K562 (cell line): Measurements from ENCODE around the gene NUP50. TPM values are rescaled to one million over a fixed set of nuclear protein-coding genes. Genes with fewer than 3 reads are reported as not detected.

Experiments used
- ATAC-seq: fragments of 200-7000 bp; cut with Tn5 transposase; 3 replicates; pipeline ENCODE4 v1.9.1; 2020; ENCODE audit warnings: moderate library complexity
- BruUV-seq: library from RNA; stranded (reverse); fragments of 400-500 nt; replicated peaks from 2 replicates; lab custom pipeline; 2021; lab: Mats Ljungman, UMichigan
- CTCF ChIA-PET: fragments of 300-600 bp; formaldehyde crosslinking; extraction: SDS; loops from one replicate; lab custom pipeline; 2021; ENCODE audit warnings: low intra/inter-chr PET ratio; lab: Yijun Ruan, JAX
- POLR2A ChIA-PET: fragments of 300-600, 350-650 bp; sonication (Branson Sonifier 250); formaldehyde crosslinking; extraction: SDS; loops from one replicate; lab custom pipeline; 2021; ENCODE audit warnings: antibody characterized with exemption, inconsistent platforms; lab: Yijun Ruan, JAX
- DNase-seq, 4 experiments: peaks; one replicate each; pipeline versions ENCODE4 v3.0.0 to v3.0.0-alpha.2; 2011 to 2018; ENCODE audit warnings: low spot score in 3 of 4, mixed read lengths in 3 of 4; ENCODE audit errors: extremely low read depth in 1 of 4
- FAIRE-seq: peaks from 2 replicates; lab custom pipeline; 2011; peaks lifted over from hg19 to GRCh38; lab: Jason Lieb, UNC
- H2AFZ ChIP-seq: 2 replicates; pipeline ENCODE4 v1.6.0; 2011; ENCODE audit warnings: low read depth, low read length, control low read depth, inconsistent platforms
- H3K27ac ChIP-seq: fragments of 200-600 bp; 3 replicates; pipeline ENCODE4 v1.8.0; 2011; ENCODE audit warnings: low read depth, mild to moderate bottlenecking, control low read depth, inconsistent platforms, low read length, moderate library complexity, mixed read lengths; ENCODE audit errors: extremely low read depth
- H3K27me3 ChIP-seq, 2 experiments: fragments of 300-600 bp in 1 of 2; 2 replicates in 1 of 2; 3 replicates in 1 of 2; pipeline versions ENCODE4 v1.6.0 to v1.8.0; 2011; ENCODE audit warnings: inconsistent platforms in 2 of 2, low read length in 2 of 2, mild to moderate bottlenecking in 1 of 2, mixed read lengths in 1 of 2, moderate library complexity in 1 of 2; ENCODE audit not compliant: control insufficient read depth in 2 of 2, insufficient read depth in 2 of 2
- H3K36me3 ChIP-seq: fragments of 300-600 bp; 3 replicates; pipeline ENCODE4 v1.8.0; 2011; ENCODE audit warnings: mild to moderate bottlenecking, low read length, inconsistent platforms; ENCODE audit not compliant: control insufficient read depth, insufficient read depth
- H3K4me1 ChIP-seq, 2 experiments: fragments of 200-600 bp in 1 of 2; replicated peaks in 1 of 2; 2 replicates in 1 of 2; 3 replicates in 1 of 2; pipeline versions ENCODE4 v1.5.1 to v1.8.0; 2011; ENCODE audit warnings: inconsistent platforms in 2 of 2, low read length in 2 of 2, mild to moderate bottlenecking in 1 of 2, mixed read lengths in 1 of 2, moderate library complexity in 1 of 2; ENCODE audit not compliant: control insufficient read depth in 2 of 2, insufficient read depth in 2 of 2
- H3K4me2 ChIP-seq: 2 replicates; pipeline ENCODE4 v1.6.1; 2011; ENCODE audit warnings: low read length, control low read depth, inconsistent platforms, mixed read lengths; ENCODE audit not compliant: insufficient read depth
- H3K4me3 ChIP-seq: fragments of 200-600 bp; sonication (generic), shearing (Covaris generic); 2 replicates; pipeline ENCODE4 v1.5.1; 2016; ENCODE audit warnings: control low read depth, inconsistent platforms
- H3K79me2 ChIP-seq: fragments of 200-600 bp; 3 replicates; pipeline ENCODE4 v1.8.0; 2011; ENCODE audit warnings: low read length, inconsistent platforms; ENCODE audit not compliant: control insufficient read depth, insufficient read depth
- H3K9ac ChIP-seq, 2 experiments: 2 replicates each; pipeline versions ENCODE4 v1.6.0 to v1.6.1; 2011; ENCODE audit warnings: low read depth in 2 of 2, low read length in 2 of 2, control low read depth in 1 of 2, inconsistent platforms in 1 of 2, mild to moderate bottlenecking in 1 of 2, mixed read lengths in 1 of 2; ENCODE audit not compliant: insufficient read depth in 1 of 2
- H3K9me1 ChIP-seq: one replicate; pipeline ENCODE4 v1.6.0; 2011; ENCODE audit warnings: inconsistent platforms, mild to moderate bottlenecking, low read length, moderate library complexity; ENCODE audit not compliant: control insufficient read depth, insufficient read depth
- H3K9me3 ChIP-seq: replicated peaks from 2 replicates; pipeline ENCODE4 v1.5.1; 2011; ENCODE audit warnings: low read depth, low read length, inconsistent platforms; ENCODE audit not compliant: control insufficient read depth, insufficient read depth
- H4K20me1 ChIP-seq: replicated peaks from 2 replicates; pipeline ENCODE4 v1.6.1; 2011; ENCODE audit warnings: low read length, inconsistent platforms, mixed read lengths; ENCODE audit not compliant: control insufficient read depth, insufficient read depth
- RBBP5 ChIP-seq: fragments of 200-600 bp; sonication (generic); IDR thresholded peaks from 2 replicates; pipeline ENCODE4 v1.6.1; 2012; ENCODE audit warnings: borderline replicate concordance, mild to moderate bottlenecking, low read length, control low read depth, inconsistent platforms; ENCODE audit not compliant: insufficient read depth, poor library complexity, severe bottlenecking
- SIX5 ChIP-seq, 2 experiments: IDR thresholded peaks; 2 replicates each; pipeline ENCODE4 v1.6.1; 2011; ENCODE audit warnings: low read length in 2 of 2, borderline replicate concordance in 1 of 2, low read depth in 1 of 2, mild to moderate bottlenecking in 1 of 2, moderate library complexity in 1 of 2; ENCODE audit not compliant: insufficient read depth in 1 of 2
- YY1 ChIP-seq, 3 experiments: IDR thresholded peaks; 2 replicates each; pipeline ENCODE4 v1.6.1; 2011; ENCODE audit warnings: low read length in 2 of 3, mild to moderate bottlenecking in 2 of 3, moderate library complexity in 2 of 3, borderline replicate concordance in 1 of 3, control low read depth in 1 of 3, low read depth in 1 of 3; ENCODE audit not compliant: insufficient read depth in 3 of 3, insufficient replicate concordance in 2 of 3, control insufficient read depth in 1 of 3, insufficient read length in 1 of 3; ENCODE audit errors: extremely low read depth in 1 of 3
- ZNF764 ChIP-seq: fragments of 250-450 bp; sonication (Bioruptor Pico); IDR thresholded peaks from 2 replicates; pipeline ENCODE4 v1.4.0; 2020; ENCODE audit warnings: low read depth, mild to moderate bottlenecking, moderate library complexity
- WGBS: fragments of 100-300 bp; shearing (Covaris generic); methylation state at CpG from one replicate; pipeline ENCODE4 v1.1.6; 2016; ENCODE audit warnings: low coverage, mixed read lengths; ENCODE audit not compliant: insufficient coverage; ENCODE audit errors: missing lambda C conversion rate; 5-methylcytosine and 5-hydroxymethylcytosine counted together
- in situ Hi-C: fragments of 300-500 bp; cut with MboI; formaldehyde crosslinking; loops from 4 replicates; pipeline ENCODE4 v1.15.0; 2018; ENCODE audit warnings: inconsistent platforms, mixed read lengths
- intact Hi-C: fragments of 100-400 bp; cut with micrococcal nuclease; formaldehyde crosslinking; loops from 2 replicates; pipeline ENCODE4 v1.14.2; 2022
- polyA plus RNA-seq, 8 experiments: library from polyadenylated mRNA; depleted of rRNA in 4 of 8; stranded (reverse) in 5 of 8; unstranded in 3 of 8; fragments of >200 nt; fragmentation: Nextera tagmentation in 2 of 8; fragmentation: Illumina TruSeq in 1 of 8; extraction: Ambion mirVana in 2 of 8; extraction: Trizol in 1 of 8; gene quantifications; 2 replicates each; pipeline versions ENCODE4 v1.2.1 to v1.2.3, GENCODE V29; 2011 to 2014; ENCODE audit warnings: inconsistent platforms in 1 of 8, missing spikeins in 1 of 8
- total RNA-seq, 7 experiments: library from RNA; depleted of rRNA in 6 of 7; stranded (reverse); fragments of >200 nt in 6 of 7; fragmentation: Illumina TruSeq in 2 of 7; extraction: Trizol in 2 of 7; gene quantifications; 2 replicates each; pipeline versions ENCODE4 v1.2.1 to v1.2.3, GENCODE V29; 2011 to 2021; ENCODE audit warnings: low replicate concordance in 1 of 7
- TF ChIP-seq, protein P1 (sequence below): fragments of 250-450 bp; sonication (Bioruptor Pico); IDR thresholded peaks from 2 replicates; pipeline ENCODE4 v1.8.0; 2022; ENCODE audit warnings: inconsistent platforms, mild to moderate bottlenecking, moderate library complexity, borderline replicate concordance
- TF ChIP-seq, protein P2 (sequence below): fragments of 450-650 bp; formaldehyde crosslinking; IDR thresholded peaks from 2 replicates; pipeline ENCODE4 v1.4.0; 2020; ENCODE audit warnings: mild to moderate bottlenecking
- TF ChIP-seq, protein P3 (sequence below): fragments of 450-650 bp; IDR thresholded peaks from 2 replicates; pipeline ENCODE4 v1.6.1; 2016; ENCODE audit warnings: low read depth

NUP50 gene
- total and polyA plus RNA-seq, 9 of the 15 experiments (the other 6 are each of a cell fraction or from before 2014, with no cell fraction given), result 23.8 to 83.7 (median 55.3) TPM

DNA sequence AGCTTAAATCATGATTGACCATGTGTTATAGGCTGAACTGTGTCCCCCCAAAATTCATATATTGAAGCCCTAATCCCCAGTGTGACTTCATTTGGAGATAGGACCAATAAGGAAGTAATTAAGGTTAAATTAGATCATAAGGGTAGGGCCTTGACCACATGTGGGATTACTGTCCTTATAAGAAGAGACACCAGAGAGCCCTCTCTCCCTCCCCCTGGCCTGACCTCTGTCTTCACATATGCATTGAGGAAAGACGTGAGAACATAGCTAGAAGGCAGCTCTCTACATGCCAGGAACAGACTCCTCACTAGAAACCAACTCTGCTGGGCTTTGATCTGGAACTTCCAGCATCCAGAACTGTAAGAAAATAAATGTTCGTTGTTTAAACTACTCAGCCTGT lies 13.6 kb upstream of the NUP50 start (continued):
- no peak for TF ChIP-seq YY1 (IDR thresholded peaks at IDR 0.05; ENCODE audit: borderline replicate concordance in 1 of 3, control insufficient read depth in 1 of 3, extremely low read depth in 1 of 3, insufficient read depth in 3 of 3, insufficient read length in 1 of 3, insufficient replicate concordance in 2 of 3, low read depth in 1 of 3, low read length in 2 of 3)
- TF ChIP-seq, protein P1, sequence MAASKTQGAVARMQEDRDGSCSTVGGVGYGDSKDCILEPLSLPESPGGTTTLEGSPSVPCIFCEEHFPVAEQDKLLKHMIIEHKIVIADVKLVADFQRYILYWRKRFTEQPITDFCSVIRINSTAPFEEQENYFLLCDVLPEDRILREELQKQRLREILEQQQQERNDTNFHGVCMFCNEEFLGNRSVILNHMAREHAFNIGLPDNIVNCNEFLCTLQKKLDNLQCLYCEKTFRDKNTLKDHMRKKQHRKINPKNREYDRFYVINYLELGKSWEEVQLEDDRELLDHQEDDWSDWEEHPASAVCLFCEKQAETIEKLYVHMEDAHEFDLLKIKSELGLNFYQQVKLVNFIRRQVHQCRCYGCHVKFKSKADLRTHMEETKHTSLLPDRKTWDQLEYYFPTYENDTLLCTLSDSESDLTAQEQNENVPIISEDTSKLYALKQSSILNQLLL (CRISPR knock-in tag), result no peak
- TF ChIP-seq ZNF764 (CRISPR knock-in tag), result no peak
- TF ChIP-seq, protein P2, sequence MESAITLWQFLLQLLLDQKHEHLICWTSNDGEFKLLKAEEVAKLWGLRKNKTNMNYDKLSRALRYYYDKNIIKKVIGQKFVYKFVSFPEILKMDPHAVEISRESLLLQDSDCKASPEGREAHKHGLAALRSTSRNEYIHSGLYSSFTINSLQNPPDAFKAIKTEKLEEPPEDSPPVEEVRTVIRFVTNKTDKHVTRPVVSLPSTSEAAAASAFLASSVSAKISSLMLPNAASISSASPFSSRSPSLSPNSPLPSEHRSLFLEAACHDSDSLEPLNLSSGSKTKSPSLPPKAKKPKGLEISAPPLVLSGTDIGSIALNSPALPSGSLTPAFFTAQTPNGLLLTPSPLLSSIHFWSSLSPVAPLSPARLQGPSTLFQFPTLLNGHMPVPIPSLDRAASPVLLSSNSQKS (CRISPR knock-in tag), result no peak
- TF ChIP-seq RBBP5, result no peak
- no peak for TF ChIP-seq SIX5 (IDR thresholded peaks at IDR 0.05; ENCODE audit: borderline replicate concordance in 1 of 2, insufficient read depth in 1 of 2, low read depth in 1 of 2, low read length in 2 of 2)

DNA sequence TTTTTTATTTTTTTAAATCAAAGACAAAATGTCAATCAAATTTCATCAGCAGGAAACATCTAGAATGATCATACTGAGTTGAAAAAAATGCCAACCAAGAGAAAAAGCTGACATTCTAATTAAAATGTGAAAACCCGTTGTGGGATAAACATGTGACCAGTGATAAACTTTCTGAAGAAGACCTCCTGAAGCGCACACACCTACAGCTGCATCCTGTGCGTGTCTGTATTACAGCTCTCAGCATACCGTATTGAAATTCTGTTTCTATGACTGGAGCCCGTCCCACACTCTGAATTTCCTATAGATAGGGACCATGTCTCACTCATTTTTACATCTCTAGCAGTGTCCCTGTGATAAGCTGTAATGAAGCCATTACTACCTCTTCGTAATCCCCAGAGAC lies 12.2 kb upstream of the NUP50 start:
- ChIA-PET CTCF (no interaction called here), POLR2A (interaction anchor here (0.7 kb wide), 1 partner anchor 9 kb away, joined by 3 read pairs; no protein-coding TSS in a partner anchor)
- in situ Hi-C loops, result loop anchor here (10.0 kb wide), 1 partner anchor 47 kb away; no protein-coding TSS in a partner anchor
- Histone ChIP-seq H3K36me3 (peaks cover 6% of the 10 kb centered on the region; the same call in 1 of the 3 replicates), H3K27me3 (no peaks in the 10 kb centered on the region), H3K4me3 (no peak overlapping the region), H2AFZ (no peak overlapping the region), H3K79me2 (no peaks in the 10 kb centered on the region), H3K4me1 (no peaks in the 10 kb centered on the region; a peak in 1 of 5 replicates), H3K9ac (no peak overlapping the region), H3K9me3 (no peaks in the 10 kb centered on the region), H3K9me1 (no peaks in the 10 kb centered on the region), H3K27ac (no peak overlapping the region), H3K4me2 (no peak overlapping the region), H4K20me1 (no peaks in the 10 kb centered on the region)
- 81% methylated on average over 6 of the region's 6 CpGs for WGBS
- DNase-seq, result no peak
- ATAC-seq, result no peak
- no peak for FAIRE-seq
- intact Hi-C loops, result no loop called here
- BruUV-seq, result no TSS peak
- TF ChIP-seq, protein P3, sequence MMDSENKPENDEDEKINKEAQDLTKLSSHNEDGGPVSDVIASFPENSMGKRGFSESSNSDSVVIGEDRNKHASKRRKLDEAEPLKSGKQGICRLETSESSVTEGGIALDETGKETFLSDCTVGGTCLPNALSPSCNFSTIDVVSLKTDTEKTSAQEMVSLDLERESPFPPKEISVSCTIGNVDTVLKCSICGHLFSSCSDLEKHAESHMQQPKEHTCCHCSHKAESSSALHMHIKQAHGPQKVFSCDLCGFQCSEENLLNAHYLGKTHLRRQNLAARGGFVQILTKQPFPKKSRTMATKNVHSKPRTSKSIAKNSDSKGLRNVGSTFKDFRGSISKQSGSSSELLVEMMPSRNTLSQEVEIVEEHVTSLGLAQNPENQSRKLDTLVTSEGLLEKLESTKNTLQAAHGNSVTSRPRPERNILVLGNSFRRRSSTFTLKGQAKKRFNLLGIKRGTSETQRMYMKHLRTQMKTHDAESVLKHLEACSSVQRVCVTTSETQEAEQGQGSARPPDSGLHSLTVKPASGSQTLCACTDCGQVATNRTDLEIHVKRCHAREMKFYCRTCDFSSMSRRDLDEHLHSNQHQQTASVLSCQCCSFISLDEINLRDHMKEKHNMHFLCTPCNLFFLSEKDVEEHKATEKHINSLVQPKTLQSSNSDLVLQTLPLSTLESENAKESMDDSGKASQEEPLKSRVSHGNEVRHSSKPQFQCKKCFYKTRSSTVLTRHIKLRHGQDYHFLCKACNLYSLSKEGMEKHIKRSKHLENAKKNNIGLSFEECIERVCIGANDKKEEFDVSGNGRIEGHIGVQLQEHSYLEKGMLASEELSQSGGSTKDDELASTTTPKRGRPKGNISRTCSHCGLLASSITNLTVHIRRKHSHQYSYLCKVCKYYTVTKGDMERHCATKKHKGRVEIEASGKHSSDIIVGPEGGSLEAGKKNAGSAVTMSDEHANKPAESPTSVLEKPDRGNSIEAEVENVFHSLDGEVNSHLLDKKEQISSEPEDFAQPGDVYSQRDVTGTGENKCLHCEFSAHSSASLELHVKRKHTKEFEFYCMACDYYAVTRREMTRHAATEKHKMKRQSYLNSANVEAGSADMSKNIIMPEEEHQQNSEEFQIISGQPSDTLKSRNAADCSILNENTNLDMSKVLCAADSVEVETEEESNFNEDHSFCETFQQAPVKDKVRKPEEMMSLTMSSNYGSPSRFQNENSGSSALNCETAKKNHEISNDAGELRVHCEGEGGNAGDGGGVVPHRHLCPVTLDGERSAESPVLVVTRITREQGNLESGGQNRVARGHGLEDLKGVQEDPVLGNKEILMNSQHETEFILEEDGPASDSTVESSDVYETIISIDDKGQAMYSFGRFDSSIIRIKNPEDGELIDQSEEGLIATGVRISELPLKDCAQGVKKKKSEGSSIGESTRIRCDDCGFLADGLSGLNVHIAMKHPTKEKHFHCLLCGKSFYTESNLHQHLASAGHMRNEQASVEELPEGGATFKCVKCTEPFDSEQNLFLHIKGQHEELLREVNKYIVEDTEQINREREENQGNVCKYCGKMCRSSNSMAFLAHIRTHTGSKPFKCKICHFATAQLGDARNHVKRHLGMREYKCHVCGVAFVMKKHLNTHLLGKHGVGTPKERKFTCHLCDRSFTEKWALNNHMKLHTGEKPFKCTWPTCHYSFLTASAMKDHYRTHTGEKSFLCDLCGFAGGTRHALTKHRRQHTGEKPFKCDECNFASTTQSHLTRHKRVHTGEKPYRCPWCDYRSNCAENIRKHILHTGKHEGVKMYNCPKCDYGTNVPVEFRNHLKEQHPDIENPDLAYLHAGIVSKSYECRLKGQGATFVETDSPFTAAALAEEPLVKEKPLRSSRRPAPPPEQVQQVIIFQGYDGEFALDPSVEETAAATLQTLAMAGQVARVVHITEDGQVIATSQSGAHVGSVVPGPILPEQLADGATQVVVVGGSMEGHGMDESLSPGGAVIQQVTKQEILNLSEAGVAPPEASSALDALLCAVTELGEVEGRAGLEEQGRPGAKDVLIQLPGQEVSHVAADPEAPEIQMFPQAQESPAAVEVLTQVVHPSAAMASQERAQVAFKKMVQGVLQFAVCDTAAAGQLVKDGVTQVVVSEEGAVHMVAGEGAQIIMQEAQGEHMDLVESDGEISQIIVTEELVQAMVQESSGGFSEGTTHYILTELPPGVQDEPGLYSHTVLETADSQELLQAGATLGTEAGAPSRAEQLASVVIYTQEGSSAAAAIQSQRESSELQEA, result no peak
